Activated naive CD4-positive, alpha-beta T cell treated with anti-CD3 and anti-CD28 coated beads, Interleukin-2, amount 50 U/mL, for 72 hours (primary cell): ENCODE data around the gene WDR7. TPM values are rescaled to one million over a fixed set of nuclear protein-coding genes. Genes with fewer than 3 reads are reported as not detected.

Experiments used
- ATAC-seq, 2 donors: fragments of 150-1000 bp; cut with Tn5 transposase; 2 replicates each; pipeline ENCODE4 v1.10.0; 2021; ENCODE audit warnings: mild to moderate bottlenecking in 2 of 2, moderate library complexity in 2 of 2
- DNase-seq, 2 donors: peaks; one replicate each; pipeline ENCODE4 v3.0.0; 2021 to 2022; ENCODE audit warnings: low spot score in 2 of 2
- H3K27ac Mint-ChIP-seq, 2 donors: one replicate each; pipeline ENCODE4 v1.8.0; 2022; ENCODE audit warnings: mild to moderate bottlenecking in 2 of 2, mixed read lengths in 2 of 2
- H3K36me3 Mint-ChIP-seq, 2 donors: one replicate each; pipeline ENCODE4 v1.8.0; 2022; ENCODE audit warnings: mixed read lengths in 2 of 2
- H3K9me3 Mint-ChIP-seq, 2 donors: one replicate each; pipeline ENCODE4 v1.8.0; 2022; ENCODE audit warnings: mixed read lengths in 2 of 2
- total RNA-seq, 2 donors: library from RNA; stranded (reverse); gene quantifications; one replicate each; pipeline ENCODE4 v1.2.3, GENCODE V29; 2022

The WDR7 gene
- total RNA-seq, 2 donors from 2014 or later: 21.9 to 33.7 TPM

GRCh38 chr18:57030417-57030816 is 379.3 kb downstream of the WDR7 start:
- Mint-ChIP-seq H3K9me3 (peaks cover 0 to 5% of the 10 kb centered on the region in 2 donors), H3K27ac (no peak overlapping the region), H3K36me3 (peaks cover 0 to 24% of the 10 kb centered on the region in 2 donors)
- DNase-seq (no peak), ATAC-seq (no peak)

DNA sequence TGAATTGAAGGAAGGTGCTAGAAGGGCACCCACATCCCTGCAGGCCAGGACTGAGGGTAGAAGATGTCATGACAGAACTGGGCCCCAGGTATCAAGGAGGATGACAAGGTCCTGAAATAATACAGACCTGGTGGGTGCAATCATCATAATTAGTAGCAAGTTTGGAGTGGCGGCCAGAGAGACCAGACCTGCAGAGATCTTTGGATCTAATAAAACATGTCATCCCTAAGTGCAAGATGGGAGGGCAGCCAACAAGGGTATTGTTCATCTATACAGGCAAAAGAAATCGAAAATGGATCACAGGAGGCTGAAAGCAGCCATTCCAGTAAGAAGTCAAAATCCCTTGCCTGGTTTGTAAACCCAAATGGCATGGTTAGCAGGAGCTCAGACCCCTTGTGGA is 384.4 kb downstream of the WDR7 start:
- H3K27ac Mint-ChIP-seq: no peak overlapping the region

DNA sequence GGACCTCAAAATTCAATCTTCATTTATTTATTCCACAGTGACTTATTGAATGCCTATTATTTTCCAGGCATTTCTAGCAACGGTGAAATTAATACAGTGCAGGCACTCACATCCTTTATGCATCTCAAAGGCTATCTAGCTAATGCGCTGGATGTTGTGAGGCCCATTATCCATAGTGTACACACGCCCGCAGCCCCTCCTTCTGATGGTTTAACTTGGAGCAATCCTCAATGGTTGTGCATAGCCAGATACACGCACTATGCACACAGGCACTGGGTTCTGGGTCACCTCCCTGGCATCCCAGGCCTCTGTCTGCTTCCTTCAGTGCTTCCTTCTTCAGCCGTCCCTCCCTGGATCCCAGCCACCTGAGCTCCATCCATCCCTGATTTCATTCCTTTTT is 387.2 kb downstream of the WDR7 start:
- Mint-ChIP-seq H3K36me3 (no peaks in the 10 kb centered on the region), H3K27ac (no peak overlapping the region), H3K9me3 (peaks cover 0 to 11% of the 10 kb centered on the region in 2 donors)
- DNase-seq (no peak), ATAC-seq (no peak)

More for the DNA sequence above, 384.4 kb downstream of the WDR7 start:
- Mint-ChIP-seq H3K9me3 (peaks cover 0 to 11% of the 10 kb centered on the region in 2 donors), H3K36me3 (peaks cover 0 to 8% of the 10 kb centered on the region in 2 donors)
- DNase-seq (no peak), ATAC-seq (no peak)

- DNase-seq (no peak), ATAC-seq (no peak)
- Mint-ChIP-seq H3K27ac (no peak overlapping the region), H3K36me3 (no peaks in the 10 kb centered on the region), H3K9me3 (peaks cover 6 to 8% of the 10 kb centered on the region in 2 donors)
Measured at GRCh38 chr18:57040175-57040574, 389.0 kb downstream of the WDR7 start.

DNA sequence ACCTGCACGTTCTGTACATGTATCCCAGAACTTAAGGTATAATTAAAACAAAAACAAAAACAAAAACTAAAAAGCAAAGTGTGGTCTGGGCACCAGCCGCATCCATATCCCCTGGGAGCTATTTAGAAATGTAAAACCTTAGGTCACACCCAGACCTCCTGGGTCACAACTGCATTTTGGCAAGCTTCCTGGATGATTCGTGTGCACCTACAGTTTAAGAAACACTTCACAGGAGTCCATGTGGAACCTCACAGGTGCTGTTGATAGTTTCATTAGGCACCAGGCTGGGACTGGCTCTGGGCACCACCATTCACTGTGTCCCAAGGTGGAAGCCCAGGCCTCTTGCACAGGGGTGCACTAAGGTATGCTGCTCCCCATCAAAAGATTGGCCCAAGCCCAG is 392.1 kb downstream of the WDR7 start:
- no peak for ATAC-seq
- peaks cover 5 to 6% of the 10 kb centered on the region in 2 donors for H3K9me3 Mint-ChIP-seq

DNA sequence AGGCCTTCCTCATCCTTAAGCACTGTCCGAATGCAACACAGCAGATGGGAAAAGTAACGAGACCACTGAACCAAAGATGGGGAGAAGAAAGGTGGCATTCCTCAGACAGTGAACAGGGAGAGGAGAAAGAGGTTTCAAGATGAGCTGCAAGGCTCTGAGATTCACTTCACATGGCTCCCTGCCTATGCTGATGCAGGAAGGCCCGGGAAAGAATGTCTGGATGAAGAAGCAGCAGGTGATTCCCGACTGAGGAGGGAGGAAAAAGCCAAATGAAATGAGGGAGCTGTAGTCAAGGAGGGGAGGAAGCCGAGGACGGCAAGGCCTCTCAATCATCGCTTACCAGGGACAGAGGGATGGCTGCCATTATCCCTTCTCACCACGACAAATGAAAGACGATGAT is 397.2 kb downstream of the WDR7 start:
- H3K27ac Mint-ChIP-seq: no peak overlapping the region
- DNase-seq (no peak), ATAC-seq (no peak)
- H3K36me3 Mint-ChIP-seq: no peaks in the 10 kb centered on the region
- H3K9me3 Mint-ChIP-seq: peaks cover 0 to 6% of the 10 kb centered on the region in 2 donors

More for the DNA sequence above, 392.1 kb downstream of the WDR7 start:
- Mint-ChIP-seq H3K36me3 (no peaks in the 10 kb centered on the region), H3K27ac (no peak overlapping the region)
- no peak for DNase-seq

DNA sequence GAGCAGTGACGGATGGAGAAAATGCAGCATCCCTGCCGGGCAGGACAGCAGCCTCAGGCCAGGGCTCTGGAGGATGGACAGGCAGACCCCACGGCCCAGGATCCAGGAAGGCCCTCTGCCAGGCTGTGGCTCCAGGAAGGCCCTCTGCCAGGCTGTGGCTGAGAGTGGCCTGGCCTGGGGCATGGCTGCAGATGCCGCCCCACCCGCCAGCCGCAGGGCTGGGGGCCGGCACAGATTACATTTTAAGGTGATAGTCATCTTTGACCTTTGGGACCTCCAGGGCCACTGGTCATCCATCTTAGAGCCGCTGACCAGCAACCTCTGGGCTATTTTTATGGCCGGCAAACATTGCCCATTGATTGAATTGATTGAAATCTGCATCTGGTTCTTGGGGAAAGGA is 397.7 kb downstream of the WDR7 start:
- H3K36me3 Mint-ChIP-seq: no peaks in the 10 kb centered on the region
- H3K9me3 Mint-ChIP-seq: peaks cover 0 to 5% of the 10 kb centered on the region in 2 donors
- ATAC-seq (no peak), DNase-seq (no peak)
- H3K27ac Mint-ChIP-seq: no peak overlapping the region

GRCh38 chr18:57050310-57050949 is 399.3 kb downstream of the WDR7 start:
- no peak for ATAC-seq
- no peak for DNase-seq
- no peaks in the 10 kb centered on the region for H3K36me3 Mint-ChIP-seq
- peak overlapping the region in 1 of 2 donors; percentile 25 for H3K27ac Mint-ChIP-seq
- peaks cover 0 to 3% of the 10 kb centered on the region in 2 donors for H3K9me3 Mint-ChIP-seq

DNA sequence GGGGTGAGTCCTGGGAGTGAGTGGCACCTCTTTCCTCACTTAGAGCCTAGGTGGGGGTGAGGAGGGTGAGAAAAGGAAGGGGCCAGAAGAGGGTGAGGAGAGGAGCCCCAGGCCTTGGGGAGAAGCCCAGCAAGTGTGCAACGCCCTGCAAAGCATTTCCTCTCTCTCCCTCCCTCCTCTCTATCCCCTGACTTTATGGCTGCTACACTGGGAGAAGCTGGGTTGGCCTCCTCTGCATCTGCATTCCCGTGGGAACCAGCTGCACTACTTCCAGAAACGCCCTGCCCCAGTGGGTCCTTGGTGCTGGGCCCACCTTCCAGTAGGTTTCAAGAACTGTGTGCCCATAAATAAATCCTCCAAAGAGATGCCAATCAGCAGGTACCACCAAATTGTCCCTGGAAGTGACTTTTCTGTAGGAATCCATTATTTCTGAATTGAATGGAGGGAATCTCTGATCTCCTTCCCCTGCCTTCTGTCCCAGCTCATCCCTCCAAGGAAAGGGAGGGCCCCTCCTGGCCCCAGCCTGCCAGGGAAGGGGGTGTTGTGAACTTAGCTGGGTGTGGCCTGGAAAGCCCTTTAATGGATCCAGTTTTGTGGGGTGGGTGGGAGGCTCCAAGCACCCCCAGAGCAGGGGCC is 400.0 kb downstream of the WDR7 start:
- Mint-ChIP-seq H3K36me3 (no peaks in the 10 kb centered on the region), H3K27ac (peak overlapping the region in 1 of 2 donors; percentile 25), H3K9me3 (peaks cover 3 to 5% of the 10 kb centered on the region in 2 donors)
- ATAC-seq: no peak
- no peak for DNase-seq

DNA sequence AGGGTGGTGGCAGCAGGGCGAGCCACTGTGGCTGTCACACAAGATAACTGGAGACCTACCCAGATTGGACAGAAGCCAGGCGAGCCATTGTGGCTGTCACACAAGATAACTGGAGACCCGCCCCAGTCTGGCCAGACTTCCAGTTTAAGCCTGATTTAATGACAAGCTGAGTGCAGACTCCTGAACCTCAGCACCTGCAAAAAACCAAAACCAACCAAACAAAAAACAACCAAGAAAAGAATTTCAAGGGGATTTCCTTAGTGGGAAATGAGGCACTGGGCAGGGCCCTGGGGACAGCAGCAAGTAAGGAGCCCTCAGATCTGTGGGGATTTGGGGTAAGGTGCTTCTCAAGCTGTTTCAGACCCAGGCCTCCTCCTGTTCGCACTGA is 400.5 kb downstream of the WDR7 start:
- ATAC-seq (no peak), DNase-seq (no peak)
- Mint-ChIP-seq H3K9me3 (peaks cover 3 to 5% of the 10 kb centered on the region in 2 donors), H3K27ac (no peak overlapping the region), H3K36me3 (no peaks in the 10 kb centered on the region)

DNA sequence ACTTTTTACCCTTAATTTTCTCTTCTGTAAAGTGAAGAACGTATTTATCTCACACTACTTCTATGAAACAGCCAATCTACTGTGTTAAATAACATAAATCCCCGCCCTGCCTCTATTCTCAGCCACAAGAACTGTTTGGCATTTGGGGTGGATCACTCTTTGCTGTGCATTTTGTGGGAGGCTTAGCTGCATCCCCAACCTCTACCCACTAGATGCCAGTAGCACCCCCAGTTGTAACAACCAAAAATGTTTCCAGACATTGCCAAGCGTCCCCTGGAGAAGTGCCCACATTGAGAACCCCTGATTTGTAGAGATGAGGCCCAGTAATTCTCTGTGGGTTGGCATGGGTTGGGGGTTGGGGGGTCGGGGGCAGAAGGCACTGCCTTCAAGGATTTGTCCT is 401.0 kb downstream of the WDR7 start:
- no peak for DNase-seq
- no peaks in the 10 kb centered on the region for H3K36me3 Mint-ChIP-seq
- H3K27ac Mint-ChIP-seq: no peak overlapping the region
- peaks cover 3 to 5% of the 10 kb centered on the region in 2 donors for H3K9me3 Mint-ChIP-seq
- no peak for ATAC-seq

DNA sequence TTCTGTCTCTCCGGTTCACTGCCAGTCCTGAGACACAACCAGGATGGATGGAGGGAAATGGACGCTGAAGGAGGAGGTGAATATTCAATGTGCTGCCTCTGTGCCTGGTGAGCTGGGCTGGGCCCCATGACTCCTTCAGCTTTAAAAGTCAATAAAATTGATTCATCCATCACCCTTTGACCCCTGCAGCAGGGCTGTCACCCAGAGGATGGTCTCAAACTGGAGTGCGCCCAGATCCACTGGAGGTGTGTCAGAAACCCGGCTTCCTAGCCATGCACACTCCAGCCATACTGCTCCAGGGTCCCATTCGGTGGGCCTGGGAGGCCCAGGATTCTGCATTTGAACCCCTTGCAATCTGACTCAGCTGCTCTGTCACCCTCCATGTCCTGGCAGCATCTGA is 401.6 kb downstream of the WDR7 start:
- Mint-ChIP-seq H3K9me3 (peaks cover 3 to 8% of the 10 kb centered on the region in 2 donors), H3K27ac (no peak overlapping the region), H3K36me3 (no peaks in the 10 kb centered on the region)
- ATAC-seq (no peak), DNase-seq (no peak)

DNA sequence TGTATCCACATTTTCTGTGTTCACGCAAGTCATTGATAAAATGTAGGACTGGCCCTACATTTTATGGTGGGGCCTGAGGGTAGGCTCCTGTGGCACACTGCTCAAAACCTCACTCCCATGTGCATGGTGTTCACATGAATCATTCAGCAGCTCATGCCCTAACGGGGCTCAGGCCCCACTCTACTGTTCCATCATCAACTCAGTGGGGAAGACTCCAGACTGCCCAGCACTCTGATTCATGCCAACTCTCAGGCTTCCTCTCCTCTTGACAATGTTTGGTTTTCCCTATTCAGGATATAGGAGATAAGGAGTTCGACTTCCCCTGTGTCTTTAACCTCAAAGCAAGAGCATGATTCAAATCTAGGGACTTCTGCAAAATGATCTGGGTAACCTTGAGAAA is 403.7 kb downstream of the WDR7 start:
- Mint-ChIP-seq H3K36me3 (no peaks in the 10 kb centered on the region), H3K27ac (no peak overlapping the region), H3K9me3 (peaks cover 3 to 8% of the 10 kb centered on the region in 2 donors)
- DNase-seq: no peak
- no peak for ATAC-seq

DNA sequence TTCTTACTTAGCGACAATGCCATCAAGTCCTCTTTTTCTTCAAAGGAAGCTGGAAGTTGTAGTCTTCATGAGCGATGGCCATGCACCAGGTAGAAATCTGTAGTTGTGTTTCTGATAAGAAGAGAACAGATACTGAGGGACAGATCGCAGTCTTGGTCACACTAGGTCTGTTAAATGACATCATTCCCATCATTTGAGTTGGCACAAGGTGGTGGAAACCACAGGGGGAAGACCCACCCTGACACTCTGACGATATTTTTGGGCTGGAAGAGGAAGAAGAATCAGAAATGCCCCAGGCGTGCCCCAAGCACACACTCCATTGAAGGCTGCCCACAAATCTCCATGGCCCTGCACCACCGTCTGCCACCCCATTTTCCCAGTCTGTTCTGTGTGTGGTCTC is 406.7 kb downstream of the WDR7 start:
- DNase-seq (no peak), ATAC-seq (peak; percentile 90 to 95)
- Mint-ChIP-seq H3K27ac (no peak overlapping the region), H3K9me3 (peaks cover 3 to 8% of the 10 kb centered on the region in 2 donors), H3K36me3 (no peaks in the 10 kb centered on the region)

GRCh38 chr18:57058734-57059133 is 407.6 kb downstream of the WDR7 start:
- peaks cover 3 to 8% of the 10 kb centered on the region in 2 donors for H3K9me3 Mint-ChIP-seq
- ATAC-seq (no peak), DNase-seq (no peak)
- no peak overlapping the region for H3K27ac Mint-ChIP-seq
- H3K36me3 Mint-ChIP-seq: no peaks in the 10 kb centered on the region

GRCh38 chr18:57059366-57059765 is 408.2 kb downstream of the WDR7 start:
- no peak overlapping the region for H3K27ac Mint-ChIP-seq
- H3K9me3 Mint-ChIP-seq: peaks cover 3 to 8% of the 10 kb centered on the region in 2 donors
- ATAC-seq: no peak

GRCh38 chr18:57060814-57061213 is 409.7 kb downstream of the WDR7 start:
- no peak for ATAC-seq
- H3K27ac Mint-ChIP-seq: no peak overlapping the region
- H3K36me3 Mint-ChIP-seq: no peaks in the 10 kb centered on the region
- peaks cover 0 to 7% of the 10 kb centered on the region in 2 donors for H3K9me3 Mint-ChIP-seq
- no peak for DNase-seq

More at GRCh38 chr18:57059366-57059765, 408.2 kb downstream of the WDR7 start:
- no peak for DNase-seq
- H3K36me3 Mint-ChIP-seq: no peaks in the 10 kb centered on the region

GRCh38 chr18:57062178-57062577 is 411.0 kb downstream of the WDR7 start:
- ATAC-seq: no peak
- no peak overlapping the region for H3K27ac Mint-ChIP-seq
- peaks cover 0 to 4% of the 10 kb centered on the region in 2 donors for H3K9me3 Mint-ChIP-seq
- no peak for DNase-seq
- no peaks in the 10 kb centered on the region for H3K36me3 Mint-ChIP-seq
